Neuron (in vitro differentiated cells): Measurements from ENCODE around the gene PPFIBP1.
A peak's percentile ranks its signal among the peaks of the same experiment; 100 is the strongest.

Experiments
- H2AFZ ChIP-seq: one replicate; pipeline ENCODE4 v1.6.1; 2013; ENCODE audit warnings: low read depth, mild to moderate bottlenecking, inconsistent platforms, low read length, moderate library complexity
- H3K27me3 ChIP-seq: one replicate; pipeline ENCODE4 v1.6.1; 2013; ENCODE audit warnings: low read length; ENCODE audit not compliant: insufficient read depth
- H3K36me3 ChIP-seq: one replicate; pipeline ENCODE4 v1.6.1; 2013; ENCODE audit warnings: low read length; ENCODE audit not compliant: insufficient read depth
- H3K4me1 ChIP-seq: one replicate; pipeline ENCODE4 v1.6.1; 2013; ENCODE audit warnings: low read length; ENCODE audit not compliant: insufficient read depth
- H3K4me3 ChIP-seq: 2 replicates; pipeline ENCODE4 v1.5.1; 2013; ENCODE audit warnings: mild to moderate bottlenecking, low read length, moderate library complexity
- H3K9me3 ChIP-seq: one replicate; pipeline ENCODE4 v1.6.1; 2013; ENCODE audit warnings: low read length

Gene PPFIBP1

DNA sequence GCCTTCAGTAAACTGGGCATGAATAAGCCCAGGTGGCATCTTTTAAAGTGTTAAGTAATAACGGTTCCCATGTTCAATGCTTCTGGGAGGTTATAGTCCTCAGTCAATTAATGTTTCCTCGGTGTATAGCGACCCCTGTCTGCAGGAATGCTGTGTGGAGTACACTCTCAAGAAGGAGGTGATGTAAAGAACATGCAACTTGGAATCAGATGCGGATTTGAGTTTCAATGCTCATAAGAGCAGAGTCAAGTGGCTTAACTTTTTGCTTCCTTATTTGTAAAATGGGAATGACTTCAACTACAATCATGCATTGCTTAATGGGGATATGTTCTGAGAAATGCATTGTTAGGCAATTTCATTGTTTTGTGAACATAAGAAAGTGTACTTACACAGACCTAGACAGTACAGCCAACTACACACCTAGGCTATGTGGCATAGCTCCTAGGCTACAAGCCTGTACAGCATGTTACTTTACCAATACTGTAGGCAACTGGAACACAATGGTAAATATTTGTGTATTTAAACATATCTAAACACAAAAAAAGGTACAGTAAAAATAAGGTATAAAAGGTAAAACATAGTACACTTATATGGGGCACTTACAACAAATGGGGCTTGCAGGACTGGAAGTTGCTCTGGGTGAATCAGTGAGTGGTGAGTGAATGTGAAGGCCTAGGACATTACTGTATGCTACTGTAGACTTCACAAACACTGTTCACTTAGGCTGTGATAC lies 179.9 kb downstream of the PPFIBP1 start:
- no peaks in the 10 kb centered on the region for H3K36me3 ChIP-seq
- H3K27me3 ChIP-seq, result no peaks in the 10 kb centered on the region
- H3K4me3 ChIP-seq, result no peak overlapping the region
- H3K9me3 ChIP-seq, result no peaks in the 10 kb centered on the region
- no peak overlapping the region for H2AFZ ChIP-seq
- no peaks in the 10 kb centered on the region for H3K4me1 ChIP-seq

DNA sequence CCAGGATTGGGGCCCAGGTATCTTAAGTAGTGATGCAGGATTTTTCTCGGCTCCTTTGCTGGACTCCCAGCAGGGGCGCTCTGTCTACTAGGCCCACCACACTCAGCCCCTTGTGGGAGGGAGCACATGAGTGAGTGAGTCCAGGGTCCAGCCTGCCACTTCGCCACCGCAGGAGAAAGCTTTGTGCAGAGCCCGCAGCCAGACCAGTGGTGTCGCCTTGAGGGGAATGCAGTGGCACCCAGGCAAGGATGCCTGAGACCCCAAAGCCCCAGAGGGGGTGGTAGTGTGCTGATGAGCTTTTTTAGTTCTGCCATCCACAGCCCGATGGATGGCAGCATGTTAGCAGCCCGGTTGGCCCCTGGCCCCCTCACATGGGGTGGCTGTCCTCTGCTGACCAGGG lies 181.3 kb downstream of the PPFIBP1 start:
- H2AFZ ChIP-seq, result no peak overlapping the region
- H3K27me3 ChIP-seq, result no peaks in the 10 kb centered on the region
- peaks cover under 1% of the 10 kb centered on the region for H3K4me1 ChIP-seq
- H3K9me3 ChIP-seq, result no peaks in the 10 kb centered on the region
- no peak overlapping the region for H3K4me3 ChIP-seq
- H3K36me3 ChIP-seq, result no peaks in the 10 kb centered on the region

DNA sequence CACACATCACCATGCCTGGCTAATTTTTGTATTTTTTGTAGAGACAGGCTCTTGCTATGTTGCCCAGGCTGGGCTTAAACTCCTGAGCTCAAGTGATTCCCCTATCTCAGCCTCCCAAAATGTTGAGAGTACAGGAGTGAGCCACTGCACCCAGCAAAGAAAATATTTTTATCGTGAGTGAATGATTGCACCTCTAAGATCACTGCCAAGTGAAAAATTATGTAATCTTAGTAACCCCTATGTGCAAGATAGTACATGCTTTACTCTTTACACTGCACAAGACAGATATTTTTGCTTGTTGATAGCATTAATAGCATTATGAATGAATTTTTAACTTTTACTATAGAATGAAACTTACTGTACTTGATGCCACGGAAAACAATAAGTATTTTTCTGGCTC lies 183.2 kb downstream of the PPFIBP1 start:
- Histone ChIP-seq H2AFZ (no peak overlapping the region), H3K9me3 (no peaks in the 10 kb centered on the region), H3K4me3 (no peak overlapping the region), H3K4me1 (peaks cover 7% of the 10 kb centered on the region), H3K27me3 (no peaks in the 10 kb centered on the region), H3K36me3 (no peaks in the 10 kb centered on the region)

GRCh38 chr12:27709212-27709931 lies 185.4 kb downstream of the PPFIBP1 start:
- no peaks in the 10 kb centered on the region for H3K36me3 ChIP-seq
- peaks cover 8% of the 10 kb centered on the region for H3K4me1 ChIP-seq
- no peak overlapping the region for H2AFZ ChIP-seq
- H3K27me3 ChIP-seq, result no peaks in the 10 kb centered on the region
- no peaks in the 10 kb centered on the region for H3K9me3 ChIP-seq
- no peak overlapping the region for H3K4me3 ChIP-seq

GRCh38 chr12:27709932-27710591 lies 186.1 kb downstream of the PPFIBP1 start:
- Histone ChIP-seq H3K36me3 (peaks cover 4% of the 10 kb centered on the region), H3K4me1 (peaks cover 8% of the 10 kb centered on the region), H3K27me3 (no peaks in the 10 kb centered on the region), H3K4me3 (peak overlapping the region; percentile 73), H3K9me3 (no peaks in the 10 kb centered on the region), H2AFZ (peak overlapping the region; percentile 95)

DNA sequence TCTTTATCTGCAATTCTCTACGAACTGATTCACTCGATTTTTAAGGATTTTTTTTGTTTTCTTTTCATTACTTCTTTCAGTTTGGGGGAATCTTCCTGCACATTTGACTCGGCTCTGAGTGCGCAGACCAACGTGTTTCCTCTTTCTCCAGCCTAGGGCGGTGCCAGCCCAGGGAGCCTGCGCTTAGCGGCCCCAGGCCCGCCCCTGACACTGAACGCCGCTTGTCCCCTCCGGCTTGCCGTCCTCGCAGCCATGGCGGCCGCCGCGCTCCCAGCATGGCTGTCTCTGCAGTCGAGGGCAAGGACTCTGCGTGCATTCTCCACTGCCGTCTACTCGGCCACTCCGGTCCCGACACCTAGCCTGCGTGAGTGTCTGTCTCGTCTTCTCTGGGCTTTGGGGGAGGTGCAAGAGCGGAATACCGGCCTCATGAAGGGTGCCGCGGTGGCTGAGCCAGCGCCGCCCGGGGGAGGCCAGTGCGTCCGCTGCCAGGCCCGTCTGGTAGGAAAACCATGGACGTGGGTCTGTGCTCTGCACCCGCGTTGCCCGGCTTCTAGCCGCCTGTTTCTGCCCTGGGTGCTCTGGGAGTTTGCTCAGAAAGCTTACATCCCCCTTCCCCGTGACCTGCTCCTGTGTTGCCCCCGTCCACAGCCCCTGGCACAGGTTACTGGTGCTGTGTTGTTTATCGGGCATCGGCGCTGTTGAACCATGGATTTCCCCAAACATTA lies 186.7 kb downstream of the PPFIBP1 start, which contains the start of gene MRPS35:
Gene MRPS35 (plus strand): TSS at position 241 of the 725 bp plus-strand sequence. CDS start 12 bp downstream, at position 253.
- Histone ChIP-seq H2AFZ (peak within 1 kb of the TSS; percentile 95), H3K27me3 (no peaks in the 10 kb centered on the region), H3K4me1 (peaks cover 8% of the 10 kb centered on the region), H3K36me3 (peaks cover 9% of the 10 kb centered on the region), H3K4me3 (peak within 1 kb of the TSS; percentile 73), H3K9me3 (no peaks in the 10 kb centered on the region)

DNA sequence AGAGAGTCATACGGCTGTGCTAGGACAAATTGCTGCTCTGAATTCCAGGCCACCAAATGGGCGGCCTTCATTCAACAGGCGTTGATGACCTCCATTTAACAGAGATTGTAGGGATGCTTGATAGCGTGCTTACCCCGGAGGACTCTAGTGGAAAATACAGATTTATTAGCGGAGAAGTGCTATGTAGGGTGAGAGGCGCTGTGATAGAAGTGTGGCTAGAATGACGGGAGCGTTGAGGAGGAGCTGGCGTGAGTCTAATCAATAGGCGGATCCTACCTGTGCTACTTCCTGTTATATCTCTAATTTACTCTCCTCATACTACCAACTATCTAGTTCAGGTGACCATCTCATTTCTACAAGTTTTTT lies 187.3 kb downstream of the PPFIBP1 start:
- Histone ChIP-seq H3K4me3 (peak overlapping the region; percentile 73), H3K36me3 (peaks cover 12% of the 10 kb centered on the region), H3K27me3 (no peaks in the 10 kb centered on the region), H2AFZ (peak overlapping the region; percentile 95), H3K9me3 (no peaks in the 10 kb centered on the region), H3K4me1 (peaks cover 8% of the 10 kb centered on the region)

DNA sequence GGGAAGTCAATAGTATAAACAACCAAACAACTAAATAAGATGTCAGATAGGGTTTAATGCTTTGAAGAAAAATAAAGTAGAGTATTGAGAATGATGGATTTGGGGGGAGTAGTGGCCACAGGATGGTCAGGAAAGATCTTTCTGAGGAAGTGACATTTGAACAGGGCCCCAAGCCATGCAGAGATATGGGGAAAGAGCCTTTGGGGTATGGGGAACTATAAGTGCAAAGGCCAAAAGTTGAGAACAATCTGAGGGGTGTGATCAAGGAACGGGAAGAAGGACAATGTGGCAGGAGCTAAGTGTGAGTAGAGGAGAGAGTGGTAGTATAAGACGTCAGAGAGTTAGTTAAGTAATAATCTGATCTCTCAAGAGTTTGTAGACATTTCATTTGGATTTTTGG lies 188.0 kb downstream of the PPFIBP1 start:
- H3K36me3 ChIP-seq, result peaks cover 13% of the 10 kb centered on the region
- no peak overlapping the region for H2AFZ ChIP-seq
- H3K4me1 ChIP-seq, result peaks cover 8% of the 10 kb centered on the region
- H3K27me3 ChIP-seq, result no peaks in the 10 kb centered on the region
- peak overlapping the region; percentile 73 for H3K4me3 ChIP-seq
- no peaks in the 10 kb centered on the region for H3K9me3 ChIP-seq

- no peak overlapping the region for H3K4me3 ChIP-seq
- H3K9me3 ChIP-seq, result no peaks in the 10 kb centered on the region
- H3K36me3 ChIP-seq, result peaks cover 60% of the 10 kb centered on the region
- H3K4me1 ChIP-seq, result no peaks in the 10 kb centered on the region
- H3K27me3 ChIP-seq, result no peaks in the 10 kb centered on the region
- H2AFZ ChIP-seq, result no peak overlapping the region
These were observed 199.2 kb downstream of the PPFIBP1 start for GRCh38 chr12:27723212-27723611.

GRCh38 chr12:27730097-27730588 lies 206.1 kb downstream of the PPFIBP1 start:
- no peaks in the 10 kb centered on the region for H3K9me3 ChIP-seq
- peaks cover 38% of the 10 kb centered on the region for H3K36me3 ChIP-seq

DNA sequence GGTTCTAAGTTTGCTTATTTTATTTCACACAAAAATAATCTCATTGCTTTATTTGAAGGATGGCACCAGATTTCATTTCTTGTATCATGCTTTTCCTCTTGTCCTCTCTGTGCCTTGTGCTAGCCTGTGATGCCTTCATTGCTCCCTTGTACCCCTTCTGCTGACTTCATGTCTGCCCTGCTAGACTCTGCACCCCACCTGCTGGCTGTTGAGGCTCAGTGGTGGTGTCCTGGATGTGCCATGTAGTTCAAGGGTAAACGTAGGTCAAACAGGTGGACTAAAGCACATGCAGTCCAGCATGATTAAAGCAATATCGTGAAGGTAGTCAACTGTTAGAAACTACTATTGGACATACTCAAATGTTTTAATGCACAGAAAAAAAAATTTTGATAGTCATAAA lies 208.3 kb downstream of the PPFIBP1 start:
- Histone ChIP-seq H3K27me3 (no peaks in the 10 kb centered on the region), H3K9me3 (no peaks in the 10 kb centered on the region), H3K36me3 (peaks cover 37% of the 10 kb centered on the region), H3K4me3 (no peak overlapping the region), H2AFZ (no peak overlapping the region), H3K4me1 (no peaks in the 10 kb centered on the region)

More at GRCh38 chr12:27730097-27730588, 206.1 kb downstream of the PPFIBP1 start:
- Histone ChIP-seq H3K4me3 (no peak overlapping the region), H3K4me1 (no peaks in the 10 kb centered on the region), H2AFZ (no peak overlapping the region), H3K27me3 (no peaks in the 10 kb centered on the region)

GRCh38 chr12:27733052-27733656 lies 209.1 kb downstream of the PPFIBP1 start:
- peaks cover 38% of the 10 kb centered on the region for H3K36me3 ChIP-seq

More at GRCh38 chr12:27733052-27733656, 209.1 kb downstream of the PPFIBP1 start:
- H2AFZ ChIP-seq, result no peak overlapping the region
- no peak overlapping the region for H3K4me3 ChIP-seq
- no peaks in the 10 kb centered on the region for H3K9me3 ChIP-seq
- no peaks in the 10 kb centered on the region for H3K27me3 ChIP-seq
- no peaks in the 10 kb centered on the region for H3K4me1 ChIP-seq
